Measurements from ENCODE around the gene RASL10B. TPM values are rescaled to one million over a fixed set of nuclear protein-coding genes. Genes with fewer than 3 reads are reported as not detected.

The RASL10B gene
- polyA plus RNA-seq, 2 donors: 0.28 to 0.53 TPM

GRCh38 chr17:35780950-35781349 is 49.5 kb downstream of the RASL10B start:
- no peak overlapping the region for H3K27ac ChIP-seq (ENCODE audit: low read depth in 2 of 2, low read length in 1 of 2)
- no peaks in the 10 kb centered on the region for H3K9me3 ChIP-seq (ENCODE audit: control insufficient read depth in 2 of 2, insufficient read depth in 1 of 2, low read depth in 1 of 2, low read length in 1 of 2)
- H3K4me3 ChIP-seq (ENCODE audit: low read depth in 1 of 2, low read length in 2 of 2): no peak overlapping the region
- H3K4me1 ChIP-seq (ENCODE audit: control insufficient read depth in 2 of 2, insufficient read depth in 2 of 2, low read length in 1 of 2): peaks cover 2 to 11% of the 10 kb centered on the region in 2 donors
- no peaks in the 10 kb centered on the region for H3K27me3 ChIP-seq (ENCODE audit: control insufficient read depth in 1 of 2, insufficient read depth in 2 of 2, low read length in 2 of 2)
- H3K36me3 ChIP-seq (ENCODE audit: control insufficient read depth in 2 of 2, insufficient read depth in 2 of 2, low read length in 1 of 2): peaks cover 0 to 2% of the 10 kb centered on the region in 2 donors
- WGBS, 2 donors: 73 to 75% methylated on average over 3 of the region's 3 CpGs

- no peaks in the 10 kb centered on the region for H3K27me3 ChIP-seq (ENCODE audit: control insufficient read depth in 1 of 2, insufficient read depth in 2 of 2, low read length in 2 of 2)
- H3K9me3 ChIP-seq (ENCODE audit: control insufficient read depth in 2 of 2, insufficient read depth in 1 of 2, low read depth in 1 of 2, low read length in 1 of 2): no peaks in the 10 kb centered on the region
- 42 to 64% methylated on average over 2 of the region's 2 CpGs for WGBS, 2 donors
- H3K4me1 ChIP-seq (ENCODE audit: control insufficient read depth in 2 of 2, insufficient read depth in 2 of 2, low read length in 1 of 2): peaks cover 0 to 8% of the 10 kb centered on the region in 2 donors
- no peak overlapping the region for H3K4me3 ChIP-seq (ENCODE audit: low read depth in 1 of 2, low read length in 2 of 2)
- peak overlapping the region; percentile 71 to 88 for H3K27ac ChIP-seq (ENCODE audit: low read depth in 2 of 2, low read length in 1 of 2)
- no peaks in the 10 kb centered on the region for H3K36me3 ChIP-seq (ENCODE audit: control insufficient read depth in 2 of 2, insufficient read depth in 2 of 2, low read length in 1 of 2)
Observed at GRCh38 chr17:35784895-35785294, 53.5 kb downstream of the RASL10B start.

- Histone ChIP-seq H3K4me3 (ENCODE audit: low read depth in 1 of 2, low read length in 2 of 2) (no peak overlapping the region), H3K9me3 (ENCODE audit: control insufficient read depth in 2 of 2, insufficient read depth in 1 of 2, low read depth in 1 of 2, low read length in 1 of 2) (no peaks in the 10 kb centered on the region), H3K27me3 (ENCODE audit: control insufficient read depth in 1 of 2, insufficient read depth in 2 of 2, low read length in 2 of 2) (no peaks in the 10 kb centered on the region), H3K27ac (ENCODE audit: low read depth in 2 of 2, low read length in 1 of 2) (peak overlapping the region; percentile 10 to 62), H3K4me1 (ENCODE audit: control insufficient read depth in 2 of 2, insufficient read depth in 2 of 2, low read length in 1 of 2) (peaks cover 0 to 10% of the 10 kb centered on the region in 2 donors), H3K36me3 (ENCODE audit: control insufficient read depth in 2 of 2, insufficient read depth in 2 of 2, low read length in 1 of 2) (no peaks in the 10 kb centered on the region)
- 18 to 34% methylated on average over 3 of the region's 3 CpGs for WGBS, 2 donors
Observed at GRCh38 chr17:35786941-35787432, 55.5 kb downstream of the RASL10B start.

- Histone ChIP-seq H3K4me1 (ENCODE audit: control insufficient read depth in 2 of 2, insufficient read depth in 2 of 2, low read length in 1 of 2) (peaks cover 0 to 10% of the 10 kb centered on the region in 2 donors), H3K4me3 (ENCODE audit: low read depth in 1 of 2, low read length in 2 of 2) (no peak overlapping the region), H3K9me3 (ENCODE audit: control insufficient read depth in 2 of 2, insufficient read depth in 1 of 2, low read depth in 1 of 2, low read length in 1 of 2) (no peaks in the 10 kb centered on the region), H3K36me3 (ENCODE audit: control insufficient read depth in 2 of 2, insufficient read depth in 2 of 2, low read length in 1 of 2) (no peaks in the 10 kb centered on the region), H3K27me3 (ENCODE audit: control insufficient read depth in 1 of 2, insufficient read depth in 2 of 2, low read length in 2 of 2) (no peaks in the 10 kb centered on the region), H3K27ac (ENCODE audit: low read depth in 2 of 2, low read length in 1 of 2) (peak overlapping the region; percentile 68 to 87)
- WGBS, 2 donors: 18 to 34% methylated on average over 2 of the region's 2 CpGs
Observed at GRCh38 chr17:35788477-35789368, 57.3 kb downstream of the RASL10B start.

GRCh38 chr17:35790841-35791240 is 59.4 kb downstream of the RASL10B start:
- Histone ChIP-seq H3K36me3 (ENCODE audit: control insufficient read depth in 2 of 2, insufficient read depth in 2 of 2, low read length in 1 of 2) (no peaks in the 10 kb centered on the region), H3K9me3 (ENCODE audit: control insufficient read depth in 2 of 2, insufficient read depth in 1 of 2, low read depth in 1 of 2, low read length in 1 of 2) (no peaks in the 10 kb centered on the region), H3K4me1 (ENCODE audit: control insufficient read depth in 2 of 2, insufficient read depth in 2 of 2, low read length in 1 of 2) (peaks cover 3 to 11% of the 10 kb centered on the region in 2 donors), H3K27me3 (ENCODE audit: control insufficient read depth in 1 of 2, insufficient read depth in 2 of 2, low read length in 2 of 2) (no peaks in the 10 kb centered on the region), H3K4me3 (ENCODE audit: low read depth in 1 of 2, low read length in 2 of 2) (no peak overlapping the region), H3K27ac (ENCODE audit: low read depth in 2 of 2, low read length in 1 of 2) (no peak overlapping the region)
- 64 to 77% methylated on average over 3 of the region's 3 CpGs for WGBS, 2 donors

- H3K27me3 ChIP-seq (ENCODE audit: control insufficient read depth in 1 of 2, insufficient read depth in 2 of 2, low read length in 2 of 2): no peaks in the 10 kb centered on the region
- H3K4me1 ChIP-seq (ENCODE audit: control insufficient read depth in 2 of 2, insufficient read depth in 2 of 2, low read length in 1 of 2): peaks cover 3 to 11% of the 10 kb centered on the region in 2 donors
- no peak overlapping the region for H3K4me3 ChIP-seq (ENCODE audit: low read depth in 1 of 2, low read length in 2 of 2)
- WGBS, 2 donors: 68 to 76% methylated on average over 9 of the region's 9 CpGs
- H3K9me3 ChIP-seq (ENCODE audit: control insufficient read depth in 2 of 2, insufficient read depth in 1 of 2, low read depth in 1 of 2, low read length in 1 of 2): no peaks in the 10 kb centered on the region
- H3K27ac ChIP-seq (ENCODE audit: low read depth in 2 of 2, low read length in 1 of 2): peak overlapping the region; percentile 28 to 57
- H3K36me3 ChIP-seq (ENCODE audit: control insufficient read depth in 2 of 2, insufficient read depth in 2 of 2, low read length in 1 of 2): no peaks in the 10 kb centered on the region
Observed at GRCh38 chr17:35791681-35792350, 60.4 kb downstream of the RASL10B start.

Other genes with a start within 250 kb of the RASL10B start
- gene SLFN12L, start 194.0 kb upstream of the RASL10B start, polyA plus RNA-seq: under 1 TPM; 0.25 to 0.55 TPM
- not detected for gene SLFN14, start 170.8 kb upstream of the RASL10B start, polyA plus RNA-seq
- gene PEX12, start 153.1 kb upstream of the RASL10B start, polyA plus RNA-seq: 1 to 10 TPM; 2.4 TPM
- 10 to 100 TPM; 13.2 to 14.3 TPM for gene AP2B1, start 144.3 kb upstream of the RASL10B start, polyA plus RNA-seq
- gene GAS2L2, start 21.6 kb downstream of the RASL10B start, polyA plus RNA-seq: under 1 TPM; 0.01 to 0.08 TPM
- under 1 TPM in 1 of 2 donors, not detected in 1; 0.14 TPM for gene C17orf50, start 29.2 kb downstream of the RASL10B start, polyA plus RNA-seq
- 10 to 100 TPM; 14.8 to 21.7 TPM for gene MMP28, start 64.0 kb downstream of the RASL10B start, polyA plus RNA-seq
- 100 to 1,000 TPM in 1 of 2 donors, 10 to 100 TPM in 1; 89.5 to 110 TPM for gene TAF15, start 77.8 kb downstream of the RASL10B start, polyA plus RNA-seq
- gene HEATR9, start 137.3 kb downstream of the RASL10B start, polyA plus RNA-seq: under 1 TPM; 0.05 to 0.08 TPM
- 1 to 10 TPM; 6.3 to 6.9 TPM for gene CCL5, start 148.7 kb downstream of the RASL10B start, polyA plus RNA-seq
- under 1 TPM; 0.55 TPM for gene RDM1, start 199.1 kb downstream of the RASL10B start, polyA plus RNA-seq
- gene LYZL6, start 212.1 kb downstream of the RASL10B start, polyA plus RNA-seq: not detected
- under 1 TPM; 0.08 to 0.24 TPM for gene CCL16, start 249.9 kb downstream of the RASL10B start, polyA plus RNA-seq

All from esophagus (tissue), 2 donors.